ENCODE measurements around the gene MXD4.

MXD4 gene

DNA sequence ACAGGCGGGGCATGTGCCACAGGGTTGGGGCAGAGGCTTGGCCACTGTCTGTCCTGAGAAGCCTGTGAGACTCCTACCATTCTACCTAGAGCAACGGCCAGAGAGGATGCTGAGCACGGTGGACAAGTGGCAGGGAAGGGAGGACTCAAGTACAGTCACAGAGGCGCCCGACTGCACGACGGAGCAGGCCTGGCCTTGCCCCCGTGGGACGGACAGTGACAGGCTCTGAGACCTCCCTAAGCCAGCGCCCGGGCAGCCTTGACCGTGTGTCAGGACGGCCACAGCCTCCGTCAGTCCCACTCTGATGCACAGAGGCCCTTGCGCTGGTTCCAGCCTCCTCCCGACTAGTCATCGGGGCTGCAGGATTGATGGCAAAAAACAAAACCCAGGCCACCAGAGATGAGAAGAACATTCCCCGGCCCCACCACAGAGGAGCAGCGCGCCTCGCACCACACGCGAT, 36.7 kb upstream of the MXD4 start:
- DNase-seq (ENCODE audit: low read depth) = no peak
- TF ChIP-seq, protein P1, sequence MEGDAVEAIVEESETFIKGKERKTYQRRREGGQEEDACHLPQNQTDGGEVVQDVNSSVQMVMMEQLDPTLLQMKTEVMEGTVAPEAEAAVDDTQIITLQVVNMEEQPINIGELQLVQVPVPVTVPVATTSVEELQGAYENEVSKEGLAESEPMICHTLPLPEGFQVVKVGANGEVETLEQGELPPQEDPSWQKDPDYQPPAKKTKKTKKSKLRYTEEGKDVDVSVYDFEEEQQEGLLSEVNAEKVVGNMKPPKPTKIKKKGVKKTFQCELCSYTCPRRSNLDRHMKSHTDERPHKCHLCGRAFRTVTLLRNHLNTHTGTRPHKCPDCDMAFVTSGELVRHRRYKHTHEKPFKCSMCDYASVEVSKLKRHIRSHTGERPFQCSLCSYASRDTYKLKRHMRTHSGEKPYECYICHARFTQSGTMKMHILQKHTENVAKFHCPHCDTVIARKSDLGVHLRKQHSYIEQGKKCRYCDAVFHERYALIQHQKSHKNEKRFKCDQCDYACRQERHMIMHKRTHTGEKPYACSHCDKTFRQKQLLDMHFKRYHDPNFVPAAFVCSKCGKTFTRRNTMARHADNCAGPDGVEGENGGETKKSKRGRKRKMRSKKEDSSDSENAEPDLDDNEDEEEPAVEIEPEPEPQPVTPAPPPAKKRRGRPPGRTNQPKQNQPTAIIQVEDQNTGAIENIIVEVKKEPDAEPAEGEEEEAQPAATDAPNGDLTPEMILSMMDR (IDR thresholded peaks at IDR 0.05; ENCODE audit: low read depth, low read length, missing control alignments) = no peak
- no peak overlapping the region for H3K4me3 ChIP-seq (ENCODE audit: low read depth, low read length)

DNA sequence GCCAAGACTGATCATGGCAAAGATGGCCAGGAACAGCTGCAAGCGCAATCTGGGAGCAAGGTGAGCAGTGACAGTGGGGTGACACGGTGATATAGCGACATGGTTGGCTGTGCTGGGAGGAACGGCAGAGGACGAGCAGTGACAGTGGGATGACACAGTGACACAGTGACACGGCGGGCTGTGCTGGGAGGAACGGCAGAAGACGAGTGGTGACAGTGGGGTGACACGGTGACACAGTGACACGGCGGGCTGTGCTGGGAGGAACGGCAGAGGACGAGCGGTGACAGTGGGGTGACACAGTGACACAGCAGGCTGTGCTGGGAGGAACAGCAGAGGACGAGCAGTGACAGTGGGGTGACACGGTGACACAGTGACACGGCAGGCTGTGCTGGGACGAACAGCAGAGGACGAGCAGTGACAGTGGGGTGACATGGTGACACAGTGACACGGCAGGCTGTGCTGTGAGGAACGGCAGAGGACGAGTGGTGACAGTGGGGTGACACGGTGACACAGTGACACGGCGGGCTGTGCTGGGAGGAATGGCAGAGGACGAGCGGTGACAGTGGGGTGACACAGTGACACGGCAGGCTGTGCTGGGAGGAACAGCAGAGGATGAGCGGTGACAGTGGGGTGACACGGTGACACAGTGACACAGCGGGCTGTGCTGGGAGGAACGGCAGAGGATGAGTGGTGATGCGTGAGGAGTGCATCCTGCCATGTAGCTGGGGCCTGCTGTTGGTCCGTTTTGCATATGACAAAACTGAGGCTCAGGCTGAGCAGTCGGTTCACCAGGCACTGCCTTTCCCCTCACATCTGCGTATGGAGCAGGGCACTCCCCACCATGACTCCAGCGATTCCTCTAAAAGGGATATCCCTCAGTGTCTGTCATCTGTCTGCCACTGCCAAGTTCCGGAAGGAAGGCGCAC, 36.0 kb upstream of the MXD4 start:
- TF ChIP-seq, protein P1 (IDR thresholded peaks at IDR 0.05; ENCODE audit: low read depth, low read length, missing control alignments) = no peak
- DNase-seq (ENCODE audit: low read depth) = no peak

DNA sequence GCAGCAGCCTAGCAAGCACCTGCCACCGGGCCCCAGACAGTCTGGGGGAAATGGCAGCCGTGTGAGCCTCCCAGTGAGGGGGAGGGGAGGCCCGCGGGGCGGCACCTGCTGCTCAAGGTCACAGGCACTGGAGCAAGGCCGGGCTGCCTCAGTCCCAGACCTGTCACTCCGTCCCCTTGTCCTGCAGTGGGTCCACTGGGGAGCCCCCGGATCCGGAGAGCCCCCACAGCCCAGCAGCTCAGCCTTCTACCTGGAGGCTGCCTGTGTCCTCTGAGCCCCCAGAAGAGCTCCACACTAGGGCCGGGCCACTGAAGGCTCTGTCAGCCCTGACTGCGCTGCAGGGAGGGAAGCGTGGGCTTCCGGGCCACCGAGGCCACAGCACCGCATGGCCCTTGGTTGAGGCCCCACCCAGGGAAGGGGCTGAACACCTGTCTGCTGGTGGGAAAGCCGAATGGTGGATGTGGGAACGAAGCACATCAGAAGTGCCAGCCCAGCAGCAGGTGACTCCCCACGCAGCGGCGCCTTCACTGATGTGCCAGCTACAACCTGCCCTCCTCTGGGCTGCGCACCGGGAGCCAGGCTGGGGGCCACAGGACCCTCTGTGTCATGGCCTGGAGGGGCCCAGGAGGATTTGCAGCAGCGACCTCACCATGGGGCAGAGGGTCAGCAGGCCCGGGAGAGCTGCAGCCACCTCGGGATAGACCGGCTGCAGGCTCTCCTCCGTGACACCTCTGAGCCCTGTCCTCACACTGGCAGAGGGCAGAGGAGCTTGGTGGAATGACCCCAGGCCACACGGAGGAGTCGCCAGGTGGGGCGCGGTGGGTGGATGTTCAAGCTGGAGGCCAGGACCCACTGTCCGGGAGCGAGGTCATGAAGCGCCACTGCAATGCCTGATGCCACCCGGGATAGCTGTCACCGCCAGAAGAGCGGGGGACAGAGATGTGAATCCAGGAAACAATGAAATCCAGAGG, 35.0 kb upstream of the MXD4 start:
- no peak overlapping the region for H3K4me3 ChIP-seq (ENCODE audit: low read depth, low read length)
- TF ChIP-seq, protein P1 (IDR thresholded peaks at IDR 0.05; ENCODE audit: low read depth, low read length, missing control alignments) = no peak
- no peak for DNase-seq (ENCODE audit: low read depth)

More for the DNA sequence above, 36.0 kb upstream of the MXD4 start:
- no peak overlapping the region for H3K4me3 ChIP-seq (ENCODE audit: low read depth, low read length)

DNA sequence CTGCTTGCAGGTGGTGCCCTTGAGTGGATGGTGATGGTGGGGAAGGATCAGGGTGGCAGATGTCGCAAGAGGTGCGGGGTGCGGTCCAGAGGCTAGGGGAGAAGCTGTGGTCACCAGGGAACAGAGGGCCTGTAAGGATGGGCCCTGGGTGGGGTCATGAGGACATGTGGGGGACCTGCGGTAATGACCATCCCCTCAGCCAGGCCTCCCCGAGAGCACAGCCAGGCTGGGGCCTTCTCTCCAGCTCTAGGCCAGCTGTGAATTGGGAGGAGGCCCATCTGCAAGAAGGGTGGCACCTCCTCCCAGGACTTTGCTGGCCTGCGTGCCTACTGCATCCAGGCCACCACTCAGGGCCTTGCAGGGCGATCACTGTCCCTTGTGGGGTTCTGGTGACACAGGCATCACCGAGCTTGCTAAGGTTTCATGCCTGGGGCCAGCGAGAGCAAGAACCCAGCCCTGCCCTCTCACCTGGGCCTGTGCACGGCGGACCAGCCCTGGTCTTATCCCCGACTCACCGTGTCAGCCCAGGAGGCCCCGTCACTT, 34.1 kb upstream of the MXD4 start:
- H3K4me3 ChIP-seq (ENCODE audit: low read depth, low read length) = no peak overlapping the region
- no peak for DNase-seq (ENCODE audit: low read depth)
- TF ChIP-seq, protein P1 (IDR thresholded peaks at IDR 0.05; ENCODE audit: low read depth, low read length, missing control alignments) = no peak

DNA sequence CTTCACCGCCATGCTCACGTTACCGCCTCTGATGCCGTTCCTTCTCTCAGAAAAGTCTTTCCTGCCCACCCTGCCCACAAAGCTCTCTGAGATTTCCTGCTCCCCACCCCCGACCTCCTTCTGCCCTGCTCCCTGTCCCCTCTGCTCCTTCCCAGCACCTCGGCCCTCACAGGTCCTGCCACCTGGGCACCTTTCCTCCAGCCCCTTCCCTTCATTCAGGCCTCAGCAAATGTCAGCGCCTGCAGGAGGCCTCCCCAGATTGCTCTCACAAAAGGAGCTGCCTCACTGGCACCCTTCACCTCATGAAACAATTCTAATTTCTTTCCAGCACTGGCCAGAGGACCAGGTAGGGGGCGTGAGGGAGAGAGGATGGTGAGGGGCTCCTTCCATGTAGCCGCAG, 33.6 kb upstream of the MXD4 start:
- TF ChIP-seq, protein P1 (IDR thresholded peaks at IDR 0.05; ENCODE audit: low read depth, low read length, missing control alignments) = no peak
- DNase-seq (ENCODE audit: low read depth) = no peak
- no peak overlapping the region for H3K4me3 ChIP-seq (ENCODE audit: low read depth, low read length)

DNA sequence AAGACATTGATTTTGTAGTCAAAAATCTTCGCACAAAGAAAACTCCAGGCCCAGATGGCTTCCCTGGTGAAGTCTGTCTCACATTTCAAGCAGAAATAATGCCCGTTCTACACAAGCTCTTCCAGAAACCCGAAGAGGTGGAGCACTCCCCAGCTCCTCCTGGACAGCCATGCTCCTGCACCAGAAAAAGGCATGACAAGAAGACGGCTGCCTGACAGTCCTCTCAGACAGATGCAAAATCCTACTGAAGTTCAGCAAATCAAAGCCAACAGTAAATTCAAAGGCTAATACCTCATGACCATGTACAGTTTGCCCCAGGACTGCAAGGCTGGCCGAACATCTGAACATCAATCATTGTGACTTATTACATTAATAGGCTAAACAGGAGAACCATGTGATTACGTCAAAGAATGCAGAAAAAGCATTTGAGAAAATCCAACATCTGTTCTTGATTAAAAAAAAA, 30.8 kb upstream of the MXD4 start:
- H3K4me3 ChIP-seq (ENCODE audit: low read depth, low read length) = no peak overlapping the region
- no peak for DNase-seq (ENCODE audit: low read depth)
- TF ChIP-seq, protein P1 (IDR thresholded peaks at IDR 0.05; ENCODE audit: low read depth, low read length, missing control alignments) = no peak
